ENCODE results near the gene RANBP1.

The RANBP1 gene

DNA sequence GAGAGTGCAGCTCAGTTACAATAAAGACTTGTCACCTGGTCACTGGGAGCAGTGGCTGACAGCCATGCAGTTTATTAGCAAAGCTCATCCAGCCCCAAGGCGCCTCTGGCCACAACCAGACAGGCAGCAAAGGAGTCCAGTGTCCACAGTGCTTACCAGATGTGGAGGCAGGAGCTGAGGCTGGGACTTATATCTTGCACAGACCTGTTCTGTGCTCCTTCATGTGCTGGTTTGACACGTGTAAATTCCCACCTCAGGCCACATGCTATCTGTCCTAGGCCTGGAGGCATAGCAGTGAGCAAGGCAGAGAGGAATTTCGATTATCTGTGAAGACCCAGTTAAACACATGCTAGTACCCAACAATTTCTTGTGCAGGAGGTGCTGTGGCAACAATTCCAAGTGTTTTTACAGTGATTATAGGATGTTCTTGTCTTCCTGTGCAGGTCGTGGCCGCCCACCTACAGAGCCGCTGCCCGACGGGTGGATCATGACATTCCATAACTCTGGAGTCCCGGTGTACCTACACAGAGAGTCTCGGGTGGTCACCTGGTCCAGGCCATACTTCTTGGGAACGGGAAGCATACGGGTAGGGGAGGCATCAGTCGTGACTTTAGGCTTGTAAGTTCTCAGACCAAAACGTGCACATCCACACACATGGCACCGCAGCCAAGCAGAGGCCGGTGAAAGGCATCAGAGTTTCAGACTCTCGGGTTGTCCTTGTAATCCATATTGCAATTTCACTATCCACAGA is 26.5 kb upstream of the RANBP1 start:
- peak; percentile 36 for DNase-seq (ENCODE audit: low spot score)

DNA sequence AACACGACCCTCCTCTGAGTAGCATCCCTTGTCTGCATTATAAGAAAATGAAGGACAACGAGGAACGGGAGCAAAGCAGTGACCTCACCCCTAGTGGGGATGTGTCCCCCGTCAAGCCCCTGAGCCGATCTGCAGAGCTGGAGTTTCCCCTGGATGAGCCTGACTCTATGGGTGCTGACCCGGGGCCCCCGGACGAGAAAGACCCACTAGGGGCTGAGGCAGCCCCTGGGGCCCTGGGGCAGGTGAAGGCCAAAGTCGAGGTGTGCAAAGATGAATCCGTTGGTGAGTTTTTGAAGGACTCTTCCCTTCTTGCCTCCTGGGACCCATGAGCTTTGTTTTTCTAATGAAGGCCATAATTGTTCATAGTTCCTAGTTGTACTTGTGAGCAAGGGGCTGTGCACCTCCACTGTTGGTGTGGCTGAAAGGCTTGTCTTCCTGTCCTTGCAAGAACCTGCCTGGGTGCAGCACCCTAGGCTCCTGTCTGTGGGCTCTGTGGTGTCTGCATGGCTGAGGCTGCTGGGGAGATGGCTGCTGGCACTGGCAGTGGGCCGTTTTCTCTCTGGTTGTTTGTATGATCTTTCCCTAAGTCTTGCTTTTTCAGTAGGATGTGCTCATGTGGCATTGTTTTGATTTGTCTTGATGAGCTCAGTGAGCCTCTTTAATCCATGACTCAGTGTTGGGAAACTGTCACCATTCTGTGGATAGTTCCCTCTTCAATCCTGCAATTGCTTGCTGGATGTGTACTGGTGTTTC is 25.8 kb upstream of the RANBP1 start:
- DNase-seq (ENCODE audit: low spot score) = peak; percentile 48

DNA sequence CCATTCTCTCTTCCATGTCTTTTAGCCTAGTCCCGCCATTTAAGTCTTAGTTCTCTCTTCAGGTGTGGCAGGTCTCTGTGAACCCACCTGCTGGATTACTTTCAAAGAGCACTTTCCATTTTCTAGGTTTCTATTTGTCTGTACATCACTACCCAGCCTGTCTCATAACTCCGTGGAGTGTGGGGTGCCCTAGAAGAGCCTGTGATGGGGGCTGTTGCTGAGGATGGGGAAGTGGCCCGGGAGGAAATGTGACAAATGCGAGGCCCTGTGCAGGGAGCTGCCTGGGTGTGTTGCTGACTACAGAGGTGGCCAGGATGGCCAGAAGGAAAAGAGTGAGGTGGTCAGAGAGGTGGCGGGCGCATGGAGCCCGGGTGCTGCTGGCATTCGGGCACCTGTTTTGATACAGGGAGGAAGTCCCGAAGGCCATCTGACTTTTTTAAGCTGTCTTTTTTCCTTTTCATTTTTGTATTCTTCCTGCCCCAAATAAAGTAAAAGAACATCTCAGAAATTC is 25.1 kb upstream of the RANBP1 start:
- DNase-seq (ENCODE audit: low spot score) = peak; percentile 26

DNA sequence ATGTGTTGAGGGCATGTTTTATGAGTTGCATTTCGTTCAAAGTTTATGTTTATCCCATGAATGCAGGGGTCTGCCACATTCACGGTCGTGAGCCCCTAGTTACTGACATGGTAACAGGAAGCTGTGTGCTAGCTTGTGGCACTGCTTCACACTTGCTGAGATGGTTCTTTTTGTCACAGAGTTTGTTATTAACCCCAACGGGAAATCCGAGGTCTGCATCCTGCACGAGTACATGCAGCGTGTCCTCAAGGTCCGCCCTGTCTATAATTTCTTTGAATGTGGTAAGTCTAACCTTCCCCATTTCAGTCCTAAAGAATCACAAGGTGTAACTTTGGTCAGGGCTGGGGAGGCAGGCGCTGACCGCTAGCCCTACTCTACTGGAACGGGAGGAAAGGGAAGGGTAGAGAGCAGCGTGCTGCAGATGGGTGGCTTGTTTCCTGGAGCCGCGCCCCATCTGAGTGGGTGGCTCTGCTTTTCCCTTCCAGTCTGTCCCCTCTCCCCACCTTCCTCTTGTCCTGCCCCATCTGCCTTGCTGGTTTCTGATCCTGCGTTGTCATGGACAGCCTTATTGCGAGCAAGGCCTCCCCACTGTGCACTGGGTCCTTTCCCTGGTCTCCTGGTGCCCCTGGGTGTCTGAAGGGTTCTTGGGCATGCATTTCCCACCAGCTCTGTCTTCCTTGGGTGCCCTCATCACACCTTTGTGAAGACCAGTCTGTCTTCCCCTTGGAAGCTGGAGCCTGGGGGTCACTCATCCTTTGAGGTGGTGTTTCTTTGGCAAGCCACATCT is 24.0 kb upstream of the RANBP1 start:
- DNase-seq (ENCODE audit: low spot score) = peak; percentile 15

DNA sequence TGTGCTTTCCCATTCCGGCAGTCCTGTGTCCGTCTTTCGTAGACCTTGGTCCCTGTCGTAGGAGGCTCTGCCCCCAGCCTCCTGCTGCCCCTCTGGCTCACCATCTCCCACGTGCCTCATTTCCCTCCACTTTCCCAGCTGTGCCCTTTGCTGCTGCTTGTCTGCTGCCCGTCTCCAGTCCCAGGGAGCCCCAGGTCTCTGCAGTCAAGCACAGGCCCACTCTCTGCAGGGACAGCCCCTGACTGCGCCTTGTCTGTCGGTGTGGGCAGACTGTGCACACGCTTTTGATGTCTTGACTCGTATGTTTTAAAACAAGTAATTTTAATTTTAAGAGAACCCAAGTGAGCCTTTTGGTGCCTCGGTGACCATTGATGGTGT is 23.4 kb upstream of the RANBP1 start:
- DNase-seq (ENCODE audit: low spot score) = peak; percentile 48

DNA sequence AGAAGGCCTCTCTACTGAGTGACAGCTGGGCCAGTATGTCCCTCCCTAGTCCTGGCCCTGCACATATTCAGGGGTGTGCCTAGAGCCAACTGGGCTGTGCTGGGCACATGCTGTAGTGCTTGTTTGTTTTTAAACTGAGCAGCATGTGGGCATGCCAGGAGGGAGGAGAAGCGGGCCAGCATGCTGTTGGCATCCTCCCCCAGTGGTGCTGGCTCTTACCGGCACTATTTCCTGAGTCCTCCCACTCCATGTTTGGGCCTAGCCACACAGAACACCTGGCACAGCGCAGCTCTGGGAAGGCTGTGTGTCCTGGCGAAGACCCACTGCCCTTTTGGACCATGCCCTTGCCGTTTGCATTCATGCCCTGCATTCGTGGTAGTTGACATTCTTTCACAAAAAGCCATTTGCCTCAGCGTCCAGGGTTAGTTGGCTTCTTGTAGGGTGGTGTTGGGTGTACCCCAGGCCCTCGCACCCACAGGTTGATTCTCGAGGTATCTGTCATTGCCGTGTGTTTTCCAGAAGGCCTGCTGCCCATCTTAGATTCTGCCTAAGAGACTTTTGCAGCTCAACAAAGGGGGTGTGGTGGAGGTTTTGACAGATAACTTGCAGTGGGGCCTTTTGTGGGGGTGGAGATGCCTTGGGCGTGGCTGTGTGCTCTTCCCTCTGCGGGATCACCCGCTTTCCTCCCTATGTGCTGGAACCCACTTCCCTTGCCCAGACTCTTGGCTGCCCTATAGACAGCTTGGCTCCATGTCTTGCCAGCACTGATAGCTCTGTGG is 22.3 kb upstream of the RANBP1 start:
- DNase-seq (ENCODE audit: low spot score) = peak; percentile 49

DNA sequence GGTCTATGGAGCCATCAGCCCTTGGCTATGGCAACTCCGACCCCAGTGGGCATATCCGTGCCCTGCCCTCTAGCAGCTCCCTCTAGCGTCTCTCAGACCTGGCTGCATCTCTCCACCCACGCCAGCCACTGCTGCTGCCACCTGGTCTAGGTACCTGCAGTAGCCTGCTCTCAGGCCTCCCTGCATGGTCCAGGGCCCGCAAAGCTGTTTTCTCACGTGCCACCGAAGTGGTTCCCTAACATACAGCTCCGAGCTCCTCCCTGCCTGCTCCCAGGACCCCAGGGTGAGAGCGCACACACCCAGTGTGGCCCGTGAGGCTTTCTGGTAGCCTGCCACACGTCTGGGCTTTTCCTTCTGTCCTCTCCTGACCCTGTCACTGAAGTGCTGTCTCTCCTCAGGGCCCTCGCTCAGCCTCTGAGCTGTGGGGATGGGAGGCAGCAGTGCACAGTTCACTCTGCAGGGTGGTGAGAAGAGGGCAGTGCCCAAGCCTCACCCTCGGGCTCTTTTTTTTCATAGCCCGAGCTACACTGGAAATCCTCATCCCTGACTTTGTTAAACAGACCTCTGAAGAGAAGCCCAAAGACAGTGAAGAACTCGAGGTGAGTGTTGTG is 21.6 kb upstream of the RANBP1 start:
- DNase-seq (ENCODE audit: low spot score) = peak; percentile 47

DNA sequence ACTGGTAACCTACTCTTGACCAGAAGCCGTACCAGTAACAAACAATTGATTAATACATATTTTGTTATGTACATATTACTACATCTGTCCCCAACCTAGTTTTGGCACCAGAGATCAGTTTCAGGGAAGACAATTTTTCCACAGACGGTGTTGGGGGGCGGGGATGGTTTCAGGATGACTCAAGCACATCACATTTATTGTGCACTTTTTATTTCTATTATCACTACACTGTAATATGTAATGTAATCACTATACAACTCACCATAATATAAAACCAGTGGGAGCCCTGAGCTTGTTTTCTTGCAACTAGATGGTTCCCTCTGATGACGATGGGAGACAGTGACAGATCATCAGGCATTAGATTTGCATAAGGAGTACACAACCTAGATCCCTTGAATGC is 20.4 kb upstream of the RANBP1 start:
- no peak for DNase-seq (ENCODE audit: low spot score)

DNA sequence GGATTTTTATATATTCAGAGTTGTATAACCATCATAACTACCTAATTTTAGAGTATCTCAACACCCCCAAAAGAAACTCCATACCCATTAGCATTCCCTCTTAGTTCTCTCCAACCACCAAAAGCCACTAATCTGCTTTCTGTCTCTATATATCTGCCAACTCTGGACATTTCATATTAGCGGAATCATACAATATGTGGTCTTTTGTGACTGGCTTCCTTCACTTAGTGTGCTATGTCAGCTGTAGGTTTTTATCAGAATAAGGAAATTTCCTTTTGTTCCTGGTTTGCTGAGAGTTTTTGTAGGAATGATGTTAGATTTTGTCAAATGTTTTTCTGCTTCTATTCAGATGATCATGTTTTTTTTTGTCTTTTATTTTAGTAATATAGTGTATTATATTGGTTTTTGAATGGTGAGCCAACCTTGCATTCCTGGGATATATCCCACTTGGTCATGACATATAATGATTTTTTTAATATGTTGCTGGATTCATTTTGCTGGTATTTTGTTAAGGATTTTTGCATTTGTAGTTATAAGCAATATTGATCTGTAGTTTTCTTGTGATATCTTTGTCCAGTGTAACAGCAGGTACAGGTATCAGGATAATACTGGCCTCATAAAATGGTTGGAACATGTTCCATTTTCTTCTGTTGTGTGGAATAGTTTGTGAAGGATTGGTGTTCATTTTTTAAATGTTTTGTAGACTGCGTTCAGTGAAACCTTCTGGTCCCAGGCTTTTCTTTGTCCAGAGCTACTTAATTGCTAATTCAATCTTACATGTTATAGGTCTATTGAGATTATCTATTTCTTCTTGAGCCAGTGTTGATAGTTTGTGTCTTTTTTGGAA is 19.1 kb upstream of the RANBP1 start:
- no peak for DNase-seq (ENCODE audit: low spot score)

DNA sequence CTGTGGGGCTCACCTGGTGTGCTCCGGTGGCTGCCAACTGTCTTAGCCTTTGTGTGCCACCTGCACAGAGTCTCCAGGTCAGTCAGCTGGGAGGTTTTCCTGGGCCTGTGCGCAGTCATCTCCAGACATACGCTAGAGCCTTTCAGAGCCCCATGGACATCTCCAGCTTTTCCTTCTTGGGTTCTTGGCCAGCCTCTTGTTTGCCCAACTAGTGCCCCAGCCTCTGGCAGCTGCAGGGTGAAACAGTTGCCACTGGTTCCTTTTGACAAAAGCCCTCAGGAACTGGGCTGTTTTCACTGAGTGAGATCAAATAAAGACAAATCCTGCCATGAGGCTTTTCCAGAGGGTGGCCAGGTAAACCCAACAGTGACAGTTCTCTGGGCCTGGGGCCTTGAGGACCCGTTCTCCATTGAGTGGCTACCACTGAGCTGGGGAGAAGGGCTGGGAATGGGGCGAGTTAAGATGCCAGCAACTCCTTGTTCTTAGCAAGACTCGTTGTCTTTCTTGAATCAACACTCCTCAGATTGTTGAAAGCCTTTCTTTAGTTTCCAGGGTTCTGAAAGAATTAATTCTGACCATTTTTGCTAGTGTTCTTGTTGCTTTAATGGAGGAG is 16.7 kb upstream of the RANBP1 start:
- DNase-seq (ENCODE audit: low spot score) = no peak

DNA sequence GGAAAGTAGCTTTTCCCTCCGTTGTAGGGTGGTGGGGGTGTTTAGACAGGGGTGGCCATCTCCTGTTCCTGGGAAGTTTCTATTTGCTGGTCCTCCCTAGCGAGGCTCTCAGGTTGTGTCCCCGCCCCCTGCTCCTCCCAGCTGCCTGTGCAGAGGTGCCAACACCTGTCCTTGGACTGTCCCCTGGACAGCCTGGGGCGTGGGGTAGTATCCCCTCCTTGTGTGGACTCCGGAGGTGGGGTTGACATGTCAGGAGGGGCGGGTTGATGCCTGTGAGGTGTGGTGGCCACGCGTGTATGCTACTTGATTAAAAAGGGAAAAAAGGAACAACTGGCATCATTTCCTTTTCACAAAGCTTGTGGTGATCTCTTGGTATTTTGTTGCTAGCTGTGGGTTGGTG is 14.3 kb upstream of the RANBP1 start:
- no peak for DNase-seq (ENCODE audit: low spot score)

DNA sequence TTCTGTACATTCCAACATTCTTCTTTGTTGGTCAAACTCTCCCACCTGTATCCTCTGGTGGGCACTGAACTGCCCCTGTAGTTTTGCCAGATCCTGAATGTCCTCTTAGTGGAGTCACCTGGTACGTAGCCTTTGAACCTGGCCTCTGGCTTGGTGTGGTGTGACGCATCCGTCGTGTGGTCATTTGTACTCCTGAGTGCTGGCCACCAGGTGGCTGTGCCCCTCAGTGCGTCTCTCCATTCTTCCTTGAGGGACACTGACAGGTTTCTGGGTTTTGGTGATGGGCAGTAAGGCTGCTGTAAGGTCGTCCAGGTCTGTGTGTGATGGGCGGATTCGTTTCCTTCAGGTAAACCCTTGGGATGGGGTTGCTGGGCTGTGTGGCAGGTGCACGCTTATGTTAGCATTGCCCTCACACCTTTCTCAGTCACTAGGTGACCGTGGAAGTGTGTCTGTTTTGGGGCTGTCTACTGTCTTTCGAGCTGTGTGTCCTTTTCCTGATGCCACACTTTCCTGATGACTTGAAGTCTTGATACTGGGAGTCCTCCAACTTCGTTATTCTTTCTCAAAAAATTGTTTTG is 13.6 kb upstream of the RANBP1 start:
- no peak for DNase-seq (ENCODE audit: low spot score)

DNA sequence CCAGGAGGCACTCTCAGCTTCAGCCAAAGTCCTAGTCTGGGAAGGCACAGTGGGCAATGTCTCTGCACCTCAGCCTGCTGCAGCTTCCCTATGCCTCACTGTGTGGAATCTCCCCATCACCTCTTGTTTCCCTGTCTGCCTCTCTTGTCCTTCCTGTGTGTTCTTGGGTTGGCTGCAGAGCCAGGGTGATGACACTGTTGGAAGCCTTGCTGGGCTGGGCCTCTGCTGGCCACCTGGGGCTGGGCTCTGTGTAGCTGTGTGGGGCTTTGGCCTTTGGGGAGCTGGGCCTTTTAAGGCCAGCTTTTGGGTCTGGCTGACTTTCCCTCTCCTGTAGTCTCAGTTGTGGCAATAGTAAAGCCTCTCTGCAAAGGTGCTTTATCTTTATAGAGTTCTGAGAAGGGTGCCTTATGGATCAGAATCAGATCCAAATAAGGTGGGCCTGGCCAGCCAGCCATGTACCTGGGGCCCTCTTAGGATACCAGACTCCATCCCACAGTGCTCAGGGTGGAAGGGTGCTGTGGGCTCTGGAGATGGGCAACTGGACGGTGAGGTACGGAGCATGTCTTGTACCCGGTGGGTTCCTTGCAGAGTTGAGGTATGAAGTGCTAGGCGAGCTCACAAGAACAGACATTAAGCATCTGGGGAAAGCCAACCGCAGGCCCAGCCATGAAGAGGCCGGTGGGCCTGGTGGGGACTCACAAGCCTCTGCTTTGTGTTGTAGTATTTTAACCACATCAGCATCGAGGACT is 10.3 kb upstream of the RANBP1 start:
- DNase-seq (ENCODE audit: low spot score) = no peak

DNA sequence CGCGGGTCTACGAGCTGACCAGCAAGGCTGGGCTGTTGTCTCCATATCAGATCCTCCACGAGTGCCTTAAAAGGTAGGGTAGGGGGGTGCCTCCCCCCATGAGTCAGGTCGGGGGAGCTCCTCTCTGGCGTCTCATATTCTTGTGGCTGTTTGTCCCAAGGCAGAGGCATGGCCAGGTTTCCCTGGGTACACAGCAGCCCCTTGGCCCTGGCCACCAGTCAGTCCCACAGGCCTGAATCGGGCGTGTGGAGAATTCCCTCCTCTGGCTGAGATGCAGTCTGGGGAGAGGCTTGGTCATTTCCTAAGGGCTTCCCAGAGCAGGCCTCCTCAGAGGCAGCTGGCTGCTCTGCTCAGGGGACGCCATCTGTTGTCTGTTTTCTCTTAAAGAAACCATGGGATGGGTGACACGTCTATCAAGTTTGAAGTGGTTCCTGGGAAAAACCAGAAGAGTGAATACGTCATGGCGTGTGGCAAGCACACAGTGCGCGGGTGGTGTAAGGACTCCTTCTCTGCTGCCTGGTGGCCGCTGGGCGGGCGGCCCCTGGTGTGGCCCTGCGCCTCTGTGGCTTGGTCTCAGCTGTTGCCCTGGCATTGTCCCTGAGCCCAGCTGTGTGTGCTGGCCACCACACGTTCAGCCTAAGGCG is 9.6 kb upstream of the RANBP1 start:
- DNase-seq (ENCODE audit: low spot score) = no peak

DNA sequence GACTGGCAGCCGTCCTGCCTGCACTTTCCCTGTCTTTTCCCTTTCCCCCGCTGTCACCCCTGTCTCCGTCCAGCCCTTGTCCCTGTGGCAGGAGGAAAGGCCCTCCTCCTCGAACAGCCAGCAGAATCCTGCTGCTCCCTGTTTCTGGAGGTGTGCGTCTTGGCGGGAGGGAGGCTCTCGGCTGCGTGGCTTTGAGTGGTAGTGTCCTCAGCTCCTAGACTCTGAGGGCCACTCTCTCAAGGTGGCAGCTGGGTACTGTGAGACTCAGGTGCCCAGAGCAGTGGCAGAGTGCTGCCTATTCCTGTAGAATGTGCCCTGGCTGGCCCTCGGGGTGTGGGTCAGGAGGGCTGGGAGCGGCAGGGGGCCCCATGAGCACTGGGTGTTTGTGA is 9.1 kb upstream of the RANBP1 start:
- no peak for DNase-seq (ENCODE audit: low spot score)

DNA sequence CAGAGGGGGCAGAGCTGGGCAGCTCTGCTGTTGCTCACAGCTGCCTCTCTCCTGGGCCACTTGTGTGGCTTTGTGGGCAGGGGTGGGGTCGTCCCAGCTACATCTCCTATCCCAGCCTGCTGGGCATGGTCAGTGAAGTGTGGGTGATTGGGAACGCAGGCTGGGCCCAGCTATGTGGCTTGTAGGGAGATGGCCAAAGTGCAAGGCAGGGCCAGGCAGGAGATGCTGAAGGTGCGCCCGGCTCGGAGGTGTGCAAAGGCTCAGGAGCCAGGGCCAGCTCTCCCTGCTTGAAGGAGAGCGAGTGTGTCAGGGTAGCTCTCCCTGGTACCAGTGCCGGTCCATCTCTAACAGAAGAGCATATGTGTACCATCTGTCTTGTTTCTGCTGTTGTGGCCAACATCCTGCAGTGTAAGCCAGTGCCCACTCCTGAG is 8.4 kb upstream of the RANBP1 start:
- DNase-seq (ENCODE audit: low spot score) = no peak

DNA sequence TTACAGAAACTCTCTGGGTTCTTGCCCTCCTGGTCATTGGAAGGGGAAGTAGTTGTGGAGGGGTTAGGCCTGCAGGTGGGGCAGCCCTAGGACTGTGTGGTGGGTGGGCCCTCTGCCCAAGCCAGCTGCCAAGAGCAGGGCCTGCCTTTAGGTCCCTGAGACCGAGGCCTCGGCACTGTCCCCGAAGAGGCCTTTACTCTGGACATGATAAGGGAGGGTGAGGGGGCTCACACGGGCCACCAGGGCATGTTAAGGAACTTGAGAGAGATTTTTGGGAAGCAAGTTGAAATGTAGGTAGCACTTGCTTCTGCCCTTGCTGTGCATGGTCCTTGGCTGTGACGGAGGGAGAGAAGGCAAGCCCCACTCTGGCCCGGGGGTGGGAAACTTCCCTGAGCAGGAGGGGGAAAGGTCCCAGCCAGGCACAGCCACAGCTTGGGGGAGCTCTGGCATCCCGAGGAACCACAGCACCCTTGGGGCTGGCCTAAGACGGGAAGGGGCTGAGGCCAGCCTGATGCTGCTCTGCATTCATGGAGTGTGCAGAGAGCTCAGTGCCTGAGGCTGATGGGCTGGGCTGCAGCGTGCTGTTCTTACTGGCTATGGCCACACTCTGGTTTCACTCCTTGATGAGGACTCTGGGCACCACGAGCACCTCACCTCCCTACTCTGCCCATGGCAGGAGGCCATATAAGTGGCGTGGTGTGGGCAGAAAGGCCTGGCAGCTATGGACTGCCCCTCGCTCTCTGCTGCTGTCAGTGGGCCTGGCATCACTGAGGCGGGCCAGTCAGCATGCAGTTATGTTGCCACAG is 7.8 kb upstream of the RANBP1 start:
- DNase-seq (ENCODE audit: low spot score) = no peak
